Measurements from ENCODE around the gene ENTHD1.

The ENTHD1 gene

DNA sequence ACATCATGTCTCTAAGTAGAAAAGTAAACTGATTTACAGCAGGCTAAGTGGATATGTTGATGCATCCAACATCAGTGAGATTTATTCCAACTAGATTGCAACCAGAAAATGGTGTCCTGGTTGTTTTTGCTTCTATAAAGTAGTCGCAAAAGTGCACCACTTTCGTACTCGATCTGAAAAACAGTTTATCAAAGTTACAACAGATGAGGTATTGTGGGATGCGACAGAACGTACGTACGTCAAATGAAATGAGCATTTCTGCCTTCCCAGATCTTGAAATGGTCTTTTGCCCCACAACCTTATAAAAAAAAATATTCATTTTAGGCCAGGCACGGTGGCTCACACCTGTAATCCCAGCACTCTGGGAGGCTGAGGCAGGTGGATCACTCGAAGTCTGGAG is 21.0 kb upstream of the ENTHD1 start:
- TF ChIP-seq, protein P1, sequence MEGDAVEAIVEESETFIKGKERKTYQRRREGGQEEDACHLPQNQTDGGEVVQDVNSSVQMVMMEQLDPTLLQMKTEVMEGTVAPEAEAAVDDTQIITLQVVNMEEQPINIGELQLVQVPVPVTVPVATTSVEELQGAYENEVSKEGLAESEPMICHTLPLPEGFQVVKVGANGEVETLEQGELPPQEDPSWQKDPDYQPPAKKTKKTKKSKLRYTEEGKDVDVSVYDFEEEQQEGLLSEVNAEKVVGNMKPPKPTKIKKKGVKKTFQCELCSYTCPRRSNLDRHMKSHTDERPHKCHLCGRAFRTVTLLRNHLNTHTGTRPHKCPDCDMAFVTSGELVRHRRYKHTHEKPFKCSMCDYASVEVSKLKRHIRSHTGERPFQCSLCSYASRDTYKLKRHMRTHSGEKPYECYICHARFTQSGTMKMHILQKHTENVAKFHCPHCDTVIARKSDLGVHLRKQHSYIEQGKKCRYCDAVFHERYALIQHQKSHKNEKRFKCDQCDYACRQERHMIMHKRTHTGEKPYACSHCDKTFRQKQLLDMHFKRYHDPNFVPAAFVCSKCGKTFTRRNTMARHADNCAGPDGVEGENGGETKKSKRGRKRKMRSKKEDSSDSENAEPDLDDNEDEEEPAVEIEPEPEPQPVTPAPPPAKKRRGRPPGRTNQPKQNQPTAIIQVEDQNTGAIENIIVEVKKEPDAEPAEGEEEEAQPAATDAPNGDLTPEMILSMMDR (conservative IDR thresholded peaks at IDR 0.05), result no peak
- no peak for TF ChIP-seq ZFX (IDR thresholded peaks at IDR 0.05)
- no peak overlapping the region for H3K27ac ChIP-seq

DNA sequence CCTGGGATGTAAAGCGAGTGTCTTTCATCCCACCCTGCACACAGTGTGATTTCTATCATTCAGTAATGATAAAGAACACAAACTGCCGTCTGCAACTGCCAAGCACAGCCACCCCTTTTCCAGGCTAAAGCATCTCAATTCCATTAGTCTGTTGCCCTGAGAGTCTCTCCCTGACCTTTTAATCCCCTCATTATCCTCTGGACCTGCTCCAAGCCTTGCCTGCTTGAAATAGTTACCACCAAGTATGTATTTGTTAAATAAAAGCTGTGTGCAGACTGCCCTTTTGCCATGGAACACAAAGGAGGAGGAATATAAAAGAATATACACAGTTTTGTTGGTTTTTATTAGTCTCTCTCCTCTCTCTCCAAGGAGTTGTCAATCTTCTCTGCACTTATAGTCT is 20.3 kb upstream of the ENTHD1 start:
- H3K27ac ChIP-seq, result no peak overlapping the region
- no peak for TF ChIP-seq ZFX (IDR thresholded peaks at IDR 0.05)
- TF ChIP-seq, protein P1 (conservative IDR thresholded peaks at IDR 0.05), result no peak

DNA sequence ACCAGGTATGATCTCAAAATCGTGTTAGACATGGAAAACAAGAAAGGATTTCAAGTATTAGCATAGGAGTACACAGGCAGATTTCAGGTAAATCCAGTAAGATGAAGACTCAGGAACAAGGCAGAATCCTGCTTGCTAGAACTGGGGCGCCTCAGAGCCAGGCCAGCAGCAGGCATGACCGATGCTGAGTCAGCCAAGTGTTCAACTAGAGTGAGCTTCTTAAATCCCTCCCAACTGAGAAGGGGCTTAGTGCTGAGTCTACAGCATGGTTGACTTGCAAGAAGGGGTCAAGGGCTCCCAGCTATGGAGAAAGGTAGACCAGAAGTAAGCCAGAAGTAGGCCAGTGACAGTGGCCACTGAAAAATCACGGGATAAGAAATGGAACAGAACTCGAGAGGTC is 19.8 kb upstream of the ENTHD1 start:
- TF ChIP-seq, protein P1 (conservative IDR thresholded peaks at IDR 0.05), result no peak
- TF ChIP-seq ZFX (IDR thresholded peaks at IDR 0.05), result no peak
- no peak overlapping the region for H3K27ac ChIP-seq

DNA sequence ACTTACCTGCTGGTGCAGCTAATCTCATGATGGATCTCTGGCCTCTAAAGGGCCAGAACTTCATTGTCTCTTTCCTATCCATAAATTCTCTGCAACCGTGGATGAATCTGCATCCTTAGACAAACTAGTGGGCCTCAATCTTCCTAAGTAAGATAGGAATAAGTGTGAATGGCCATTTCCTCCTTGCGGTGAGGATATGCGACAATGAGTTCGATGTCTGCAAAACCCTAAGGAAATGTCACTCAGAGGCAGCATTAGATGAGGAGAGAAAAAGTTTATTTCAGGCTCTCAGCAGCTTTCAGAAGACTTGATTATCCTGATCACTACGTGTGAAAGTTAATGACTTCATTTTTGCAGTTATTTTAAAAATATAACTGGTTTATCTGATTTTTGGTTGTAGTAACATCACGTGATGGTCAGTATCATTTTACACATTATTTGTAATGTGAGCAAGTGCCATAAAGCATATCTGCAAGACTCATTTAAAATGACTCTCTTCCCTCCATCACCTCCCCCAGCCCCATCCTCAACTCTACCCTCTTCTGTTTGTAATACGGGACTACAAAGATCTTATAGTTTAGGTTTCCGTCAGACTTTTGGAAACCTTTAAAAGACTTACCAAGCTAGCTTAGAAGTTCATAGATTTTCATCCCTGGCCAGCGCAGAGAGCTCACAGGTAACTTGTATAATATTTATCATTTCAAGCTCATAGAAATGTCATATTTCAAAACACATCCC is 17.5 kb upstream of the ENTHD1 start:
- no peak for TF ChIP-seq ZFX (IDR thresholded peaks at IDR 0.05)
- TF ChIP-seq, protein P1 (conservative IDR thresholded peaks at IDR 0.05), result no peak
- H3K27ac ChIP-seq, result no peak overlapping the region

DNA sequence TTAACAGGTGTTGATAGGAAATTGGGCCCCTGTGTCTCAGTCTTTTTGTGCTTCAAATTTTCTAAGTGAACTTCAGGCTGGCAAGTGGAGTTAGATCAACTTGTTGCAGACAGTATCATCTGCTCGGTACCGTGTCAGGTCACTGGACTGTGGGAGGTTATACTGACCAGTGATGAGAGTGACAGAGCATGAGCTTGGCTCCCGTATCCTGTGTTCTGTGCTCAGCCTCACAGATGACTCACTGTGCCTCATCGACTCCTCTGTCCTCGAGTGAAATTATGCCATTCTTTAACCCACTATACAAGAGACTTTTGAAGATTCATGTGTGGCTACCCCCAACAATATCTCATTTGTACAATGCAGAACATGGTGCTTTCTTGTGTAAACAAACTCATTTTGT is 15.2 kb upstream of the ENTHD1 start:
- H3K27ac ChIP-seq, result no peak overlapping the region
- TF ChIP-seq ZFX (IDR thresholded peaks at IDR 0.05), result no peak
- TF ChIP-seq, protein P1 (conservative IDR thresholded peaks at IDR 0.05), result no peak

DNA sequence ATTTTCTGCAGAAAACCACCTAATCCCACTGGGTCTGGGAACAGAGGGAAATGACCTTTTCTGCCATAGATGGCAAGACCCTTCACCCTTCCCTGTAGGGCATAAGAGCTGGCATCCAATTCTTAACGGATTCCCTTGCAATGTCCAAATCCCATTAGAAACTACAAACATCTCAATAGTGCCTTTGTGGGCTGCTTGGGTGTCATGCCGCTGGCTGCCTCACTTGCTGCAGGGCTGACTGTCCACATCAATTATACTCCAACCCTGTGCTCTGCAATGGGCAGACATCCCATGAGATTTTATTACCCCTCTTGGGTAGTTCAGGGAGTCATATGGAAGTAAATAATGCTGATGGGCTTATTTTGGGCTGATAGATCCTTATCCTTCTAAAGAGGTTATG is 14.6 kb upstream of the ENTHD1 start:
- H3K27ac ChIP-seq, result no peak overlapping the region
- TF ChIP-seq ZFX (IDR thresholded peaks at IDR 0.05), result no peak
- TF ChIP-seq, protein P1 (conservative IDR thresholded peaks at IDR 0.05), result no peak

DNA sequence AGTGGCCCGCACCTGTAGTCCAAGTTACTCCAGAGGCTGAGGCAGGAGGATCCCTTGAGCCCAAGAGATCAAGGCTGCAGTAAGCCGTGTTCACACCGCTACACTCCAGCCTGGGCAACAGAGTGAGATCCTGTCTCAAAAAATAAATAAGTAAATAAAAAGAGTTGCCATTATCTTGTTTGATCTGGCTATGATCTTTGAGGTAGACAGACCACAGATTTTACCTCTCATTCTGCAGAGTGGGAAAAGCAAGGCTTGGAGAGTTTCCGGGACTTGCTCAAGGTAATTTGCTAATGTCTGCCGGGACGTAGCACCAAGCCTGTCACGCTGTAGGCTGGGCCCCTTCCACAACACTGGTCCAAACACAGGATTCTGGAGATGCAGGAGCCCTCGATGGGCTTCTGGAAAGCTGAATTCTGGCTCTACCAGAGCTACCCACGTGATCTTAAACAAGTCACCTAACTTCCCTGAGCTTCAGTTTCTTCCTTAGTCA is 14.1 kb upstream of the ENTHD1 start:
- no peak overlapping the region for H3K27ac ChIP-seq
- TF ChIP-seq ZFX (IDR thresholded peaks at IDR 0.05), result no peak
- TF ChIP-seq, protein P1 (conservative IDR thresholded peaks at IDR 0.05), result no peak

Measured in C4-2B (cell line).